ENCODE measurements around the gene SYTL3. TPM values are rescaled to one million over a fixed set of nuclear protein-coding genes. Genes with fewer than 3 reads are reported as not detected.
"Not testable (repeated sequence)": the region's sequence is repeated elsewhere in the genome, so short reads cannot be mapped to it uniquely, and the experiment has no call there.

Gene SYTL3
- total RNA-seq, 2 donors from 2014 or later: 9.9 to 12.1 TPM

DNA sequence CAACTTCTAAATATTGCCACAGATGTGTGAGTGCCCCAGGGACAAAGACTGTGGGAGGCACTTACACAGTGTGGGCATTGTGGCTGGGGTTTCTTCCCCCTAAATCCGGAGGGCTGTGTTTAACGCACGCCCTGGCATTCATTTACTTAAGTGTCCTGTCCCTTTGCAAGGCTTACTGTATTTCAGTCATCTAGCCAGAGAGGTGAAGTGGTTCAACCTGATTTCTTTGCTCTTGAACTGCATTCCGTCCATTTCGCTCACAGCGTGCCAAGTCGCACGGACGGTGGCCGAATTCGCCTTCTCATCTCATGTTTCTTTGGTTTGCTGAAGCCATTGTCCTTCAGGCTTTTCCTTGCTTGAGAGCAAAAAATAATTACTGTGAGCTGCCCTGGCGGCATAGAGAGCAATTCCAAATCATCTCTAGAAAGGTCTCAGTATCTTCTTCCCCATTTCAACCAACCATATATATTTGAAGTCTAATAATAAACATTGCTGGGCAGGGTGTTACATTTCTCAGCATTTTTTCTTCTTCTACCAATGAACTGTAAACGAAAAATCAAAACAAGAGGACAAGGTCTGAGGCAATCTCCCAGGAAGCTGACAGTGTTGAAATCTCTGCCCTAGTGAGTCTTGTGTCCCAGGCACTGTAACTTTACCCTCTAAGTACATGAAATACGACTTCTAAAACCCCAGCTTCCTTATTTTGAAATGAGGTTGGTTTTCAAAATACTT, 16.9 kb downstream of the SYTL3 start:
- DNase-seq (ENCODE audit: low spot score): peak; percentile 77
- H3K4me1 ChIP-seq (replicated peaks): peaks cover 7% of the 10 kb centered on the region
- 43% methylated on average over 14 of the region's 14 CpGs for WGBS
- H3K4me3 ChIP-seq: no peak overlapping the region
- TF ChIP-seq POLR2A (IDR thresholded peaks at IDR 0.05) (no peak), POLR2AphosphoS5 (IDR thresholded peaks at IDR 0.05) (peak; percentile 78)
- TF ChIP-seq, protein P1, sequence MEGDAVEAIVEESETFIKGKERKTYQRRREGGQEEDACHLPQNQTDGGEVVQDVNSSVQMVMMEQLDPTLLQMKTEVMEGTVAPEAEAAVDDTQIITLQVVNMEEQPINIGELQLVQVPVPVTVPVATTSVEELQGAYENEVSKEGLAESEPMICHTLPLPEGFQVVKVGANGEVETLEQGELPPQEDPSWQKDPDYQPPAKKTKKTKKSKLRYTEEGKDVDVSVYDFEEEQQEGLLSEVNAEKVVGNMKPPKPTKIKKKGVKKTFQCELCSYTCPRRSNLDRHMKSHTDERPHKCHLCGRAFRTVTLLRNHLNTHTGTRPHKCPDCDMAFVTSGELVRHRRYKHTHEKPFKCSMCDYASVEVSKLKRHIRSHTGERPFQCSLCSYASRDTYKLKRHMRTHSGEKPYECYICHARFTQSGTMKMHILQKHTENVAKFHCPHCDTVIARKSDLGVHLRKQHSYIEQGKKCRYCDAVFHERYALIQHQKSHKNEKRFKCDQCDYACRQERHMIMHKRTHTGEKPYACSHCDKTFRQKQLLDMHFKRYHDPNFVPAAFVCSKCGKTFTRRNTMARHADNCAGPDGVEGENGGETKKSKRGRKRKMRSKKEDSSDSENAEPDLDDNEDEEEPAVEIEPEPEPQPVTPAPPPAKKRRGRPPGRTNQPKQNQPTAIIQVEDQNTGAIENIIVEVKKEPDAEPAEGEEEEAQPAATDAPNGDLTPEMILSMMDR (IDR thresholded peaks at IDR 0.05): no peak
- no peaks in the 10 kb centered on the region for H3K27me3 ChIP-seq (replicated peaks; ENCODE audit: insufficient read depth)
- H3K9me3 ChIP-seq: no peaks in the 10 kb centered on the region
- peak overlapping the region; percentile 55 to 65 for H3K27ac ChIP-seq
- no peaks in the 10 kb centered on the region for H3K36me3 ChIP-seq
- intact Hi-C loops (cut with DNase I): no loop called here

DNA sequence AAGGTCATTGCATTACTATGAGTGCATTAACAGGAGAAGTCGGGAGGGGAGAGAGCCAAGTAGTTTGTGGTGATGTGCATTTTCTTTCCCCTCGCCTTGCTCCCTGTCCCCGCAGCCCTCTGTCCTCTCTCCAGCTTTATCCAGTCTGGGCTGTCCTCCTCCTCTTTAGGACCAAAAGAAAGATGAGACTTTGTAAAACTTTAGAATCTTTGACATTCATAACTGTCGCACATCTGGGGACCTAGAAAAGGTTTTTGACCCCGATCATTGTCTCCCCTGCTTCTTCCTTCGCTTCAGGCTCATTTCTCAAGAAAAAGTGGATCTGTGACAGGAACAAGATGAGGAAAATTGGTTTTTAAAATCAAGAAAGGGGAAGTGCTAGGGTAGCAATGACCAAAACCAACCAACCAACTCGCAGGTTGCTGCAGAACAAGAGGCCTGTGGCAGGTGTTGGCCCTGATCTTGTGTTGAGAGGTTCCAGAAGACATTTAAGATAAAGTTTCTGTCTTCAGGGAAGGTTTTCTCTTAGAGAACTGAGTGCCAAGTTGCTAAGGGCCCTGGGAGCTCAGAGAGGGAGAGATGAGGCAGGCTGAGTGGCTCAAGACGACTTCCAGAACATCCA, 17.6 kb downstream of the SYTL3 start:
- no peaks in the 10 kb centered on the region for H3K9me3 ChIP-seq
- no peak for DNase-seq (ENCODE audit: low spot score)
- WGBS: 83% methylated on average over 8 of the region's 8 CpGs
- no peak overlapping the region for H3K4me3 ChIP-seq
- no peaks in the 10 kb centered on the region for H3K27me3 ChIP-seq (replicated peaks; ENCODE audit: insufficient read depth)
- H3K36me3 ChIP-seq: no peaks in the 10 kb centered on the region
- no peak for TF ChIP-seq POLR2A (IDR thresholded peaks at IDR 0.05)
- no peak for TF ChIP-seq POLR2AphosphoS5 (IDR thresholded peaks at IDR 0.05)
- TF ChIP-seq, protein P1 (IDR thresholded peaks at IDR 0.05): no peak
- H3K27ac ChIP-seq: peak overlapping the region; percentile 55 to 65
- intact Hi-C loops (cut with DNase I): no loop called here
- peaks cover 6% of the 10 kb centered on the region for H3K4me1 ChIP-seq (replicated peaks)

DNA sequence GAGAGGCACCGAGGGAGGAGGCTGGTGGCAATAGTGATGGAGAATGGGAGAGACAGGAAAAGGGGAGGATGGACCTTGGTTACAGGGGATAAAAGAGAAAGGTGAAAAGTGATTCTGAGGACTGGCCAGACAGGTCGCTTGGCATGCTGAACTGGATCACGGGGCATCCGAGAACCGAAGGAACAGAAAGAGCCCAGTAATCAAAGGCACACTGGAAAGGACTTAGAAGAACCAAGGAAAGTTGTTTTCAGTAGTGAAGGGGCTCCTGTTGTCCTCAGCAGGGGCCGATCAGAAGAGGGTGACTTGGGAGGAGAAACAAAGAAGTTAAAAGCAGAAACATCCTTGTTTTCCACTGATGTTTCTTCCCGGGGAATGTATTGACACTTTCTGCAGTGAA, 18.9 kb downstream of the SYTL3 start:
- no peak for DNase-seq (ENCODE audit: low spot score)
- H3K4me3 ChIP-seq: no peak overlapping the region
- H3K36me3 ChIP-seq: no peaks in the 10 kb centered on the region
- peak overlapping the region; percentile 10 to 38 for H3K27ac ChIP-seq
- 48% methylated on average over 7 of the region's 7 CpGs for WGBS
- no peaks in the 10 kb centered on the region for H3K9me3 ChIP-seq
- intact Hi-C loops (cut with DNase I): no loop called here
- no peaks in the 10 kb centered on the region for H3K27me3 ChIP-seq (replicated peaks; ENCODE audit: insufficient read depth)
- H3K4me1 ChIP-seq (replicated peaks): peaks cover 4% of the 10 kb centered on the region
- TF ChIP-seq POLR2AphosphoS5 (IDR thresholded peaks at IDR 0.05) (no peak), POLR2A (IDR thresholded peaks at IDR 0.05) (no peak)
- TF ChIP-seq, protein P1 (IDR thresholded peaks at IDR 0.05): no peak

DNA sequence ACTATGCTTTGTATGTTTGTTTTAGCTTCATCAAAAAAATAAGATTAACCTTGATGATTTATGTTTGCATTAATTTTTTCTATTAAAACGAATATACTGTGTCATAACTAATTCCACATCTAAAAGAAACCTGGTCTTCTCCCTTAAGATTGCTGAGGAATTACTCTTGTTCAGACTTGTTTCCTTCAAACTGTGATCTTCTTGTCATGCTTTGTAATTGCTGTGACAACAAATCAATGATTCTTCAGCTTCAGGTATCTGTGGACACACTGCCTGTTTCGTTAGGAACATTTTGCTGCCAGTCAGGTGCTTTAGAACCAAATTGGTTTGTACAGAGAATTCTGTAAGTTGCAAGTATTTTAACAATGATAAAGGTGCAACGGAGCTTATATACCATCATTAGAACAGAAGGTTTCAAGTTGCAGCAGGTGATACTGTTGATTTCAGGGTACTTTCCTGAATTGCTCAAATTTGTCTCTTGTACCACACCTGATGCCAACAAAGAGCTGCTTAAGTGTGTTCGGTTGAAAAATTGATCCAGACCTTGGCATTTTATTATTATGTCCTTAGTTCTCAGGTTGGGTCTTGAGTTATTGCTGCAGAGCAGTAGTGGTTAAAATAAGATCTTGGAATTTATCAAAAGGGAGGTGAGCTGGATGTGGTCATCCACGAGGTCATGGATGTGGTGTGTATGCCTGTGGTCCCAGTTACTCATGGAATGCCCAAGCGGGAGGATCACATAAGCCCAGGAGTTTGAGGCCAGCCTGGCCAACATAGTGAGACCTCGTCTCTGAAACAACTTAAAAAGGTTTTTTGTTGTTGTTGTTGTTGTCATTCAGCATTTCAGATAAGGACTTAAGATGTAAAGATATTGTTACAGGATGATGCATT, 19.5 kb downstream of the SYTL3 start:
- no peaks in the 10 kb centered on the region for H3K27me3 ChIP-seq (replicated peaks; ENCODE audit: insufficient read depth)
- H3K4me1 ChIP-seq (replicated peaks): peaks cover 4% of the 10 kb centered on the region
- no peaks in the 10 kb centered on the region for H3K9me3 ChIP-seq
- H3K36me3 ChIP-seq: no peaks in the 10 kb centered on the region
- intact Hi-C loops (cut with DNase I): no loop called here
- TF ChIP-seq POLR2AphosphoS5 (IDR thresholded peaks at IDR 0.05): no peak
- TF ChIP-seq, protein P1 (IDR thresholded peaks at IDR 0.05): no peak
- no peak for TF ChIP-seq POLR2A (IDR thresholded peaks at IDR 0.05)
- peak overlapping the region in 1 of 2 donors; percentile 10 for H3K27ac ChIP-seq
- 43% methylated on average over 7 of the region's 7 CpGs for WGBS
- DNase-seq (ENCODE audit: low spot score): no peak
- no peak overlapping the region for H3K4me3 ChIP-seq

DNA sequence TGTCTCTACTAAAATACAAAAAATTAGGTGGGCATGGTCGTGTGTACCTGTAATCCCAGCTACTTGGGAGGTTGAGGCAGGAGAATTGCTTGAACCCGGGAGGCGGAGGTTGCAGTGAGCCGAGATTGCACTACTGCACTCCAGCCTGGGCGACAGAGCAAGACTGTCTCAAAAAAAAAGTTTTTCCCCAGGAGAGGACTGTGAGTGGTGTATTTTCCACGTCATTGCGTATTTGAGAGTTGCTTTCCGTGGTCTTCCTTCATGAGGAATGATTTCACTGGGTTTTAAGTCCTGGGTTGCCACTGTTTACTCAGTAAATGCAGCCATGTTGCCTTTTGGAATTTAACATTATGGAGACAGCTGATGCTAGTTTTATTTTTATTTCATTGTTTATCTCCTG, 22.3 kb downstream of the SYTL3 start:
- H3K4me1 ChIP-seq (replicated peaks); intact Hi-C loops (cut with DNase I); H3K27ac ChIP-seq; DNase-seq (ENCODE audit: low spot score); H3K36me3 ChIP-seq; H3K9me3 ChIP-seq; H3K4me3 ChIP-seq; H3K27me3 ChIP-seq (replicated peaks; ENCODE audit: insufficient read depth): not testable (repeated sequence)
- 95% methylated on average over 8 of the region's 8 CpGs for WGBS

Data from prostate gland (tissue), 2 donors.